Adrenal gland (tissue), 19 donors: Measurements from ENCODE around the gene PCDHGA8. TPM values are rescaled to one million over a fixed set of nuclear protein-coding genes. Genes with fewer than 3 reads are reported as not detected.

Source experiments
- DNase-seq, 7 donors: peaks; one replicate each; pipeline ENCODE4 v3.0.0-alpha.2; 2019 to 2020
- H3K27ac ChIP-seq, 5 donors: fragments of 200-600 bp; sonication (generic) in 4 of 5; 1 replicate in 3 of 5; 2 replicates in 2 of 5; pipeline versions ENCODE4 v1.5.1 to v1.8.0; 2016 to 2020; ENCODE audit warnings: mild to moderate bottlenecking in 1 of 5
- H3K27me3 ChIP-seq: fragments of 200-600 bp; 2 replicates; pipeline ENCODE4 v1.8.0; 2021
- H3K36me3 ChIP-seq, 2 donors: fragments of 200-600 bp; replicated peaks in 1 of 2; 1 replicate in 1 of 2; 2 replicates in 1 of 2; pipeline versions ENCODE4 v1.5.1 to v1.8.0; 2018 to 2022
- H3K4me1 ChIP-seq, 2 donors: fragments of 200-600 bp; replicated peaks in 1 of 2; 1 replicate in 1 of 2; 2 replicates in 1 of 2; pipeline versions ENCODE4 v1.5.1 to v1.8.0; 2018 to 2021
- H3K4me3 ChIP-seq, 4 donors: fragments of 200-600 bp; sonication (generic) in 3 of 4; one replicate each; pipeline ENCODE4 v1.5.1; 2016 to 2018
- H3K9me3 ChIP-seq, 3 donors: fragments of 200-600 bp; sonication (generic) in 1 of 3; replicated peaks in 1 of 3; 1 replicate in 2 of 3; 2 replicates in 1 of 3; pipeline versions ENCODE4 v1.5.1 to v1.8.0; 2016 to 2021
- CTCF ChIP-seq, 6 experiments: fragments of 450-650 bp in 4 of 6; fragments of 200-600 bp in 2 of 6; sonication (generic) in 1 of 6; IDR thresholded peaks; 1 replicate in 5 of 6; 2 replicates in 1 of 6; pipeline versions ENCODE4 v1.5.1 to v1.8.0; 2016 to 2021; ENCODE audit warnings: antibody characterized with exemption in 6 of 6, mild to moderate bottlenecking in 2 of 6, moderate library complexity in 1 of 6
- POLR2A ChIP-seq, 2 donors: fragments of 450-650 bp; IDR thresholded peaks; one replicate each; pipeline ENCODE4 v1.6.1; 2017; ENCODE audit warnings: antibody characterized with exemption in 2 of 2, mild to moderate bottlenecking in 2 of 2, moderate library complexity in 1 of 2
- WGBS, 4 donors: extraction: QIAGEN DNeasy Blood & Tissue Kit in 2 of 4; methylation state at CpG; one replicate each; pipeline versions ENCODE4 v1.1.5 to v1.1.7; 2013 to 2017; 5-methylcytosine and 5-hydroxymethylcytosine counted together
- intact Hi-C, 2 donors: fragments of 100-400 bp; cut with DNase I; formaldehyde crosslinking; loops; one replicate each; pipeline versions ENCODE4 v1.14.1 to v1.15.0; 2022 to 2023
- long read RNA-seq, 10 donors: library from polyadenylated mRNA in 3 of 10; unstranded in 2 of 10; stranded (forward) in 1 of 10; transcript quantifications; one replicate each; pipeline ENCODE4 v2.0.0 and lab custom pipeline, GENCODE V29; 2021 to 2026
- polyA plus RNA-seq, 3 donors: library from polyadenylated mRNA; stranded (reverse); fragments of 200-250 nt in 2 of 3; fragments of 350-450 nt in 1 of 3; fragmentation: Illumina TruSeq in 1 of 3; extraction: RNeasy Lipid Tissue Mini Kit (QIAGEN cat#74804) in 1 of 3; gene quantifications; one replicate each; pipeline ENCODE4 v1.2.3, GENCODE V29; 2013 to 2014
- total RNA-seq, 9 donors: library from RNA; depleted of rRNA in 4 of 9; stranded (reverse); fragments of >200 nt in 4 of 9; fragments of 120-200 nt in 1 of 9; fragmentation: NEBNext Ultra II Directional in 1 of 9; extraction: Animal tissue kit (Norgen Biotek cat#: 25700) in 1 of 9; gene quantifications; one replicate each; pipeline versions ENCODE4 v1.1.0 to v1.2.4, GENCODE V29; 2013 to 2023
- donor health status: healthy with polysubstance abuse.
- donor health status: Bipolar disorder and iron deficiency.
- donor health status: DM: yes; HTN: yes; CAD: no.
- donor health status: DM: no; HTN: no; CAD: no.
- donor health status: DM: no; HTN: no; CAD: no.
- donor health status: DM: yes; HTN: yes; CAD: no.

The PCDHGA8 gene
- total RNA-seq (1 to 10 TPM in 4 of 9 donors, under 1 TPM in 5; 0.06 to 4.0 (median 0.94) TPM), polyA plus RNA-seq (under 1 TPM; 0.15 to 0.48 (median 0.17) TPM)
- long read RNA-seq, donor 1, result 0 reads
- long read RNA-seq, donor 2, full-length matches to known transcripts, result 1 of 1 reads
- long read RNA-seq, donor 2, partial matches to known transcripts, result 0 of 1 reads
- long read RNA-seq, donor 2, other reads (novel, unspliced or antisense), result 0 of 1 reads
- long read RNA-seq, donor 3, full-length matches to known transcripts, result 2 of 2 reads
- long read RNA-seq, donor 3, partial matches to known transcripts, result 0 of 2 reads
- long read RNA-seq, donor 3, other reads (novel, unspliced or antisense), result 0 of 2 reads
- long read RNA-seq, donor 4, result 0 reads
- long read RNA-seq, donor 5, partial matches to known transcripts, result 0 of 1 reads
- long read RNA-seq, donor 5, other reads (novel, unspliced or antisense), result 1 of 1 reads
- long read RNA-seq, donor 6, full-length matches to known transcripts, result 1 of 1 reads
- long read RNA-seq, donor 6, partial matches to known transcripts, result 0 of 1 reads
- long read RNA-seq, donor 6, other reads (novel, unspliced or antisense), result 0 of 1 reads
- long read RNA-seq, donor 7, full-length matches to known transcripts, result 1 of 1 reads
- long read RNA-seq, donor 7, partial matches to known transcripts, result 0 of 1 reads
- long read RNA-seq, donor 7, other reads (novel, unspliced or antisense), result 0 of 1 reads
- long read RNA-seq, donor 8, full-length matches to known transcripts, result 5 of 5 reads
- long read RNA-seq, donor 8, partial matches to known transcripts, result 0 of 5 reads
- long read RNA-seq, donor 8, other reads (novel, unspliced or antisense), result 0 of 5 reads
- long read RNA-seq, donor 9, result 0 reads
- long read RNA-seq, donor 10, result 0 reads

GRCh38 chr5:141392429-141393198 is at the start of gene PCDHGA8:
TSS of gene PCDHGA8 (plus strand) at chr5:141392633. CDS start at chr5:141392814, 181 bp downstream.
- WGBS, 4 donors, result 21 to 35% (median 25%) methylated on average over 35 to 38 of the region's 38 CpGs
- intact Hi-C loops, result no loop called here
- peaks cover 5 to 49% (median 15%) of the 10 kb centered on the region in 3 donors for H3K9me3 ChIP-seq

GRCh38 chr5:141342773-141343172 is 49.7 kb upstream of the PCDHGA8 start:
- no peak for DNase-seq
- TF ChIP-seq CTCF (IDR thresholded peaks at IDR 0.05) (no peak), POLR2A (IDR thresholded peaks at IDR 0.05) (no peak)
- H3K36me3 ChIP-seq, result no peaks in the 10 kb centered on the region
- intact Hi-C loops, result no loop called here
- H3K9me3 ChIP-seq, result peaks cover 0 to 15% (median 10%) of the 10 kb centered on the region in 3 donors
- no peaks in the 10 kb centered on the region for H3K4me1 ChIP-seq
- 12 to 39% (median 17%) methylated on average over 1 of the region's 1 CpG for WGBS, 4 donors
- no peaks in the 10 kb centered on the region for H3K27me3 ChIP-seq
- H3K27ac ChIP-seq, result no peak overlapping the region
- H3K4me3 ChIP-seq, result no peak overlapping the region

More at GRCh38 chr5:141392429-141393198, at the start of gene PCDHGA8:
- TF ChIP-seq CTCF (IDR thresholded peaks at IDR 0.05) (no peak), POLR2A (IDR thresholded peaks at IDR 0.05) (no peak)
- no peak within 1 kb of the TSS for H3K27ac ChIP-seq
- no peaks in the 10 kb centered on the region for H3K27me3 ChIP-seq
- H3K36me3 ChIP-seq, result no peaks in the 10 kb centered on the region
- no peaks in the 10 kb centered on the region for H3K4me1 ChIP-seq
- no peak for DNase-seq
- H3K4me3 ChIP-seq, result no peak within 1 kb of the TSS

- Histone ChIP-seq H3K4me3 (peak within 1 kb of the TSS in 1 of 4 donors; percentile 16), H3K9me3 (peaks cover 0 to 20% (median 10%) of the 10 kb centered on the region in 3 donors), H3K36me3 (no peaks in the 10 kb centered on the region), H3K4me1 (no peaks in the 10 kb centered on the region), H3K27ac (no peak within 1 kb of the TSS), H3K27me3 (no peaks in the 10 kb centered on the region)
- intact Hi-C loops, result no loop called here
- WGBS, 4 donors, result 22 to 29% (median 24%) methylated on average over 9 of the region's 9 CpGs
- TF ChIP-seq CTCF (IDR thresholded peaks at IDR 0.05) (peak in 4 of 6 experiments; percentile 9 to 33 (median 18)), POLR2A (IDR thresholded peaks at IDR 0.05) (no peak)
- peak in 1 of 7 donors; percentile 32 for DNase-seq
Measured at GRCh38 chr5:141343242-141343952, 49.0 kb upstream of the PCDHGA8 start, which contains the start of gene PCDHGA3. TSS of gene PCDHGA3 (plus strand) at chr5:141343829. CDS start at chr5:141344034, 205 bp downstream.
